Naive thymus-derived CD4-positive, alpha-beta T cell (primary cell): ENCODE results near the gene SERPINB7. TPM values are rescaled to one million over a fixed set of nuclear protein-coding genes. Genes with fewer than 3 reads are reported as not detected.

Experiments
- ATAC-seq: fragments of 150-1000 bp; cut with Tn5 transposase; 2 replicates; pipeline ENCODE4 v1.10.0; 2021; ENCODE audit warnings: mild to moderate bottlenecking, moderate library complexity
- CTCF ChIA-PET: fragments of 350-600 bp; sonication (Branson Sonifier 250); formaldehyde crosslinking; loops from one replicate; lab custom pipeline; 2021; ENCODE audit warnings: antibody characterized with exemption; lab: Charles Lee
- POLR2A ChIA-PET: fragments of 350-600 bp; sonication (Branson Sonifier 250); formaldehyde crosslinking; loops from one replicate; lab custom pipeline; 2021; ENCODE audit warnings: antibody characterized with exemption, inconsistent platforms; lab: Charles Lee
- DNase-seq, 9 donors: peaks; one replicate each; pipeline versions ENCODE4 v3.0.0 to v3.0.0-alpha.2; 2020 to 2022; ENCODE audit warnings: mixed read lengths in 1 of 9
- H3K27ac ChIP-seq: one replicate; pipeline ENCODE4 v1.7.0; 2013; ENCODE audit warnings: mild to moderate bottlenecking, low read depth, low read length, moderate library complexity
- H3K27me3 ChIP-seq, 2 donors: one replicate each; pipeline ENCODE4 v1.7.0; 2013; ENCODE audit warnings: low read length in 2 of 2, mild to moderate bottlenecking in 2 of 2, moderate library complexity in 2 of 2; ENCODE audit not compliant: control insufficient read depth in 2 of 2, insufficient read depth in 2 of 2
- H3K36me3 ChIP-seq, 3 experiments: 1 replicate in 2 of 3; 2 replicates in 1 of 3; pipeline ENCODE4 v1.7.0; 2013; ENCODE audit warnings: low read length in 3 of 3, mild to moderate bottlenecking in 3 of 3, moderate library complexity in 1 of 3; ENCODE audit not compliant: insufficient read depth in 3 of 3, control insufficient read depth in 2 of 3
- H3K4me1 ChIP-seq, 2 donors: one replicate each; pipeline ENCODE4 v1.7.0; 2013; ENCODE audit warnings: low read length in 2 of 2, mild to moderate bottlenecking in 2 of 2, moderate library complexity in 1 of 2; ENCODE audit not compliant: control insufficient read depth in 2 of 2, insufficient read depth in 2 of 2
- H3K4me3 ChIP-seq: 2 replicates; pipeline ENCODE4 v1.7.0; 2013; ENCODE audit warnings: mild to moderate bottlenecking, low read length
- H3K9me3 ChIP-seq, 3 experiments: 1 replicate in 2 of 3; 2 replicates in 1 of 3; pipeline ENCODE4 v1.7.0; 2013; ENCODE audit warnings: low read length in 3 of 3; ENCODE audit not compliant: control insufficient read depth in 2 of 3
- H3K27ac Mint-ChIP-seq, 9 donors: one replicate each; pipeline ENCODE4 v1.8.0; 2020 to 2022; ENCODE audit warnings: mixed read lengths in 9 of 9, mild to moderate bottlenecking in 8 of 9, moderate library complexity in 5 of 9, inconsistent platforms in 2 of 9
- H3K27me3 Mint-ChIP-seq, 5 donors: one replicate each; pipeline ENCODE4 v1.8.0; 2021 to 2022; ENCODE audit warnings: mixed read lengths in 5 of 5, mild to moderate bottlenecking in 1 of 5
- H3K36me3 Mint-ChIP-seq, 5 donors: one replicate each; pipeline ENCODE4 v1.8.0; 2020 to 2022; ENCODE audit warnings: mixed read lengths in 5 of 5, mild to moderate bottlenecking in 3 of 5, inconsistent platforms in 1 of 5
- H3K4me1 Mint-ChIP-seq, 7 donors: one replicate each; pipeline ENCODE4 v1.8.0; 2020 to 2022; ENCODE audit warnings: mixed read lengths in 7 of 7, mild to moderate bottlenecking in 3 of 7, inconsistent platforms in 1 of 7
- H3K4me3 Mint-ChIP-seq, 10 donors: one replicate each; pipeline ENCODE4 v1.8.0; 2020 to 2022; ENCODE audit warnings: mild to moderate bottlenecking in 10 of 10, mixed read lengths in 10 of 10, moderate library complexity in 6 of 10, inconsistent platforms in 2 of 10
- H3K9me3 Mint-ChIP-seq, 11 donors: one replicate each; pipeline ENCODE4 v1.8.0; 2020 to 2022; ENCODE audit warnings: mixed read lengths in 11 of 11, mild to moderate bottlenecking in 4 of 11, inconsistent platforms in 1 of 11, moderate library complexity in 1 of 11
- intact Hi-C, 2 donors: fragments of 100-400 bp; cut with micrococcal nuclease; formaldehyde crosslinking; loops; one replicate each; pipeline ENCODE4 v1.15.1; 2023
- polyA plus RNA-seq, 2 donors: library from polyadenylated mRNA; unstranded; fragments of 300-500 nt; fragmentation: Illumina TruSeq; gene quantifications; one replicate each; pipeline ENCODE4 v1.2.3, GENCODE V29; 2021
- total RNA-seq, 6 experiments: library from RNA in 5 of 6; stranded (reverse) in 5 of 6; gene quantifications; 1 replicate in 5 of 6; 2 replicates in 1 of 6; pipeline ENCODE4 v1.2.3 and lab custom pipeline; 2021 to 2026

Gene SERPINB7
- total and polyA plus RNA-seq, 7 experiments from 2014 or later, result not detected

GRCh38 chr18:63808125-63808524, 32.9 kb downstream of the SERPINB7 start:
- ATAC-seq (no peak), DNase-seq (no peak)
- Histone ChIP-seq H3K27ac (no peak overlapping the region), H3K27me3 (no peaks in the 10 kb centered on the region), H3K4me3 (no peak overlapping the region), H3K9me3 (no peaks in the 10 kb centered on the region), H3K36me3 (no peaks in the 10 kb centered on the region), H3K4me1 (no peaks in the 10 kb centered on the region)
- ChIA-PET CTCF (no interaction called here), POLR2A (no interaction called here)
- Mint-ChIP-seq H3K36me3 (no peaks in the 10 kb centered on the region), H3K27ac (no peak overlapping the region), H3K9me3 (peaks cover 0 to 2% (median 0%) of the 10 kb centered on the region in 11 donors), H3K27me3 (peaks cover 0 to 29% (median 17%) of the 10 kb centered on the region in 5 donors), H3K4me3 (no peak overlapping the region), H3K4me1 (peaks cover 0 to 2% (median 0%) of the 10 kb centered on the region in 7 donors)
- intact Hi-C loops, result no loop called here

- ATAC-seq (no peak), DNase-seq (no peak)
- no peaks in the 10 kb centered on the region for H3K4me1 Mint-ChIP-seq
- H3K4me3 Mint-ChIP-seq, result no peak overlapping the region
- H3K9me3 Mint-ChIP-seq, result peaks cover 3 to 29% (median 15%) of the 10 kb centered on the region in 11 donors
- Histone ChIP-seq H3K27me3 (no peaks in the 10 kb centered on the region), H3K9me3 (peaks cover 0 to 7% (median 0%) of the 10 kb centered on the region in 3 experiments), H3K4me3 (no peak overlapping the region), H3K36me3 (no peaks in the 10 kb centered on the region), H3K4me1 (no peaks in the 10 kb centered on the region), H3K27ac (no peak overlapping the region)
- H3K27me3 Mint-ChIP-seq, result peaks cover 7 to 37% (median 17%) of the 10 kb centered on the region in 5 donors
- CTCF ChIA-PET, result no interaction called here
- POLR2A ChIA-PET, result no interaction called here
- intact Hi-C loops, result no loop called here
- H3K27ac Mint-ChIP-seq, result no peak overlapping the region
- peaks cover 0 to 7% (median 0%) of the 10 kb centered on the region in 5 donors for H3K36me3 Mint-ChIP-seq
Observed at GRCh38 chr18:63817441-63818051, 42.3 kb downstream of the SERPINB7 start.

- POLR2A ChIA-PET, result no interaction called here
- peaks cover 7 to 39% (median 19%) of the 10 kb centered on the region in 5 donors for H3K27me3 Mint-ChIP-seq
- no peaks in the 10 kb centered on the region for H3K4me1 Mint-ChIP-seq
- no peak overlapping the region for H3K4me3 ChIP-seq
- H3K9me3 Mint-ChIP-seq, result peaks cover 3 to 29% (median 15%) of the 10 kb centered on the region in 11 donors
- peaks cover 0 to 7% (median 0%) of the 10 kb centered on the region in 3 experiments for H3K9me3 ChIP-seq
- CTCF ChIA-PET, result no interaction called here
- H3K27me3 ChIP-seq, result no peaks in the 10 kb centered on the region
- no peak overlapping the region for H3K27ac ChIP-seq
- DNase-seq (no peak), ATAC-seq (no peak)
- intact Hi-C loops, result no loop called here
- H3K4me1 ChIP-seq, result no peaks in the 10 kb centered on the region
- H3K27ac Mint-ChIP-seq, result no peak overlapping the region
- no peaks in the 10 kb centered on the region for H3K36me3 ChIP-seq
- H3K36me3 Mint-ChIP-seq, result peaks cover 0 to 7% (median 0%) of the 10 kb centered on the region in 5 donors
- no peak overlapping the region for H3K4me3 Mint-ChIP-seq
Observed at GRCh38 chr18:63818212-63818611, 43.0 kb downstream of the SERPINB7 start.

DNA sequence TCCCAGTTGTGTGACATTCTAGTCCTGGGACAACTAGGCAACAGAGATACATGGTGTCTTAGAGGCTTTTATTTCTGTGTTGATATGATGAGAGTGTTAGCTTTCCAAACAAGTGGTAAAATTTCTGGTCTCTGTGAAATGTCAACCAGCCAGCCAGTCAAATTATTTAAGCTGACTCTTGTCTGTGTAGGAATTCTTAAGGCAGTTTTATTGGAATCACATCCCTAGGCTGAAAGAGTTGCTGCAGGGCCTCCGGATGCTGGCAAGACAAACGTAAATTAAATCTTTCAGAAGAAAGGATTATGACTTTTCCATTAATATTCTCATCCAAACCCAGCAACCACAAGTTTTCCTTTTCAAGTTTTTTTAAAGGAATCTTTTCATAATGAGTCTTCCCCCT, 44.6 kb downstream of the SERPINB7 start:
- H3K27me3 Mint-ChIP-seq, result peaks cover 5 to 34% (median 19%) of the 10 kb centered on the region in 5 donors
- DNase-seq, result no peak
- intact Hi-C loops, result no loop called here
- Histone ChIP-seq H3K27me3 (no peaks in the 10 kb centered on the region), H3K27ac (no peak overlapping the region), H3K4me1 (no peaks in the 10 kb centered on the region), H3K9me3 (peaks cover 0 to 7% (median 0%) of the 10 kb centered on the region in 3 experiments), H3K4me3 (no peak overlapping the region), H3K36me3 (no peaks in the 10 kb centered on the region)
- POLR2A ChIA-PET, result no interaction called here
- ATAC-seq, result no peak
- H3K4me3 Mint-ChIP-seq, result no peak overlapping the region
- no peaks in the 10 kb centered on the region for H3K4me1 Mint-ChIP-seq
- CTCF ChIA-PET, result no interaction called here
- no peak overlapping the region for H3K27ac Mint-ChIP-seq
- peaks cover 0 to 7% (median 0%) of the 10 kb centered on the region in 5 donors for H3K36me3 Mint-ChIP-seq
- H3K9me3 Mint-ChIP-seq, result peaks cover 3 to 29% (median 15%) of the 10 kb centered on the region in 11 donors

- Mint-ChIP-seq H3K4me1 (no peaks in the 10 kb centered on the region), H3K36me3 (peaks cover 0 to 7% (median 0%) of the 10 kb centered on the region in 5 donors), H3K9me3 (peaks cover 3 to 25% (median 10%) of the 10 kb centered on the region in 11 donors), H3K27ac (no peak overlapping the region), H3K4me3 (no peak overlapping the region), H3K27me3 (peaks cover 4 to 25% (median 19%) of the 10 kb centered on the region in 5 donors)
- ChIA-PET POLR2A (no interaction called here), CTCF (no interaction called here)
- intact Hi-C loops, result no loop called here
- H3K4me1 ChIP-seq, result no peaks in the 10 kb centered on the region
- no peaks in the 10 kb centered on the region for H3K27me3 ChIP-seq
- H3K9me3 ChIP-seq, result peaks cover 0 to 7% (median 0%) of the 10 kb centered on the region in 3 experiments
- ATAC-seq, result no peak
- no peaks in the 10 kb centered on the region for H3K36me3 ChIP-seq
- no peak overlapping the region for H3K27ac ChIP-seq
- DNase-seq, result no peak
- no peak overlapping the region for H3K4me3 ChIP-seq
Observed at GRCh38 chr18:63820694-63821093, 45.5 kb downstream of the SERPINB7 start.

- DNase-seq, result no peak
- no peaks in the 10 kb centered on the region for H3K27me3 ChIP-seq
- no peak overlapping the region for H3K4me3 ChIP-seq
- ChIA-PET CTCF (no interaction called here), POLR2A (no interaction called here)
- intact Hi-C loops, result loop anchor here (1.0 to 2.0 kb wide), 4 partner anchors 21 to 156 kb away; no protein-coding TSS in a partner anchor
- no peaks in the 10 kb centered on the region for H3K9me3 ChIP-seq
- H3K27ac ChIP-seq, result no peak overlapping the region
- H3K27ac Mint-ChIP-seq, result no peak overlapping the region
- no peaks in the 10 kb centered on the region for H3K4me1 Mint-ChIP-seq
- peaks cover 4 to 27% (median 17%) of the 10 kb centered on the region in 5 donors for H3K27me3 Mint-ChIP-seq
- no peak overlapping the region for H3K4me3 Mint-ChIP-seq
- no peak for ATAC-seq
- H3K36me3 ChIP-seq, result no peaks in the 10 kb centered on the region
- H3K36me3 Mint-ChIP-seq, result no peaks in the 10 kb centered on the region
- no peaks in the 10 kb centered on the region for H3K4me1 ChIP-seq
- H3K9me3 Mint-ChIP-seq, result peaks cover 0 to 5% (median 0%) of the 10 kb centered on the region in 11 donors
Observed at GRCh38 chr18:63823516-63824219, 48.5 kb downstream of the SERPINB7 start.
